HFFc6 (cell line): ENCODE data around the gene CTLA4. TPM values are rescaled to one million over a fixed set of nuclear protein-coding genes. Genes with fewer than 3 reads are reported as not detected.
A peak's percentile ranks its signal among the peaks of the same experiment; 100 is the strongest.

ENCODE experiments used
- DNase-seq: peaks from one replicate; pipeline ENCODE4 v3.0.0-alpha.2; 2018
- H3K27ac Mint-ChIP-seq: 2 replicates; pipeline ENCODE4 v1.8.0; 2020; ENCODE audit warnings: mild to moderate bottlenecking, mixed read lengths
- H3K27me3 Mint-ChIP-seq: 2 replicates; pipeline ENCODE4 v1.8.0; 2021; ENCODE audit warnings: mild to moderate bottlenecking, moderate library complexity, mixed read lengths; ENCODE audit not compliant: insufficient read depth
- H3K36me3 Mint-ChIP-seq: 2 replicates; pipeline ENCODE4 v1.8.0; 2021; ENCODE audit warnings: low read depth, mixed read lengths
- H3K4me1 Mint-ChIP-seq: 2 replicates; pipeline ENCODE4 v1.8.0; 2020; ENCODE audit warnings: low read depth, mixed read lengths
- H3K4me3 Mint-ChIP-seq: 2 replicates; pipeline ENCODE4 v1.8.0; 2020; ENCODE audit warnings: mild to moderate bottlenecking, moderate library complexity, mixed read lengths
- H3K9me3 Mint-ChIP-seq: 2 replicates; pipeline ENCODE4 v1.8.0; 2020; ENCODE audit warnings: mild to moderate bottlenecking, mixed read lengths
- total RNA-seq, 6 experiments: library from RNA; stranded (reverse); fragmentation: NEBNext Ultra II Directional; extraction: Animal tissue kit (Norgen Biotek cat#: 25700); gene quantifications; 2 replicates in 1 of 6; 3 replicates in 5 of 6; pipeline ENCODE4 v1.2.3, GENCODE V29; 2021
- TF ChIP-seq, protein P1 (sequence below): fragments of 200-600 bp; sonication (generic); IDR thresholded peaks from 2 replicates; pipeline ENCODE4 v1.5.0; 2021; ENCODE audit warnings: antibody characterized with exemption, mild to moderate bottlenecking

Gene CTLA4
- total RNA-seq, 6 experiments from 2014 or later: not detected

DNA sequence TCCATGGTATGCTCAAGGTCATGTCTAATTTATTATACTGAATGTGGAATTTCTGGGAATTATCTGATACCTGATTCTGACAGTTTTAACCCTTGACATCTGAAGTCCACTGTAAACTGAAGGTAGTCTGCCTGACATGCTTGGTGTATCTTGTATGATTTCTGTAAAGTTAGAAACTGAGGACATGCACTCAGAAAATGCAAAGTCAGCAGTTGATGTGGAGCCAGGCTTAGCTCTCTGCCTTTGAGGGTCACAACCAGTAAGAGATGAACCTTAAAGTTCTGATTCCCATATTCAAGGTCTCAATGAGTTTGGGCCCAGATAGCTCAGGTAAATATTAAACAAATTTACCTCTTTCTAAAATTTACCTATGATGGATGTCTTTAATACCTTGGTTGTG lies 12.3 kb upstream of the CTLA4 start:
- Mint-ChIP-seq H3K9me3 (no peaks in the 10 kb centered on the region), H3K27me3 (peaks cover 23% of the 10 kb centered on the region), H3K27ac (no peak overlapping the region), H3K4me3 (no peak overlapping the region), H3K36me3 (no peaks in the 10 kb centered on the region), H3K4me1 (no peaks in the 10 kb centered on the region)
- no peak for DNase-seq
- TF ChIP-seq, protein P1, sequence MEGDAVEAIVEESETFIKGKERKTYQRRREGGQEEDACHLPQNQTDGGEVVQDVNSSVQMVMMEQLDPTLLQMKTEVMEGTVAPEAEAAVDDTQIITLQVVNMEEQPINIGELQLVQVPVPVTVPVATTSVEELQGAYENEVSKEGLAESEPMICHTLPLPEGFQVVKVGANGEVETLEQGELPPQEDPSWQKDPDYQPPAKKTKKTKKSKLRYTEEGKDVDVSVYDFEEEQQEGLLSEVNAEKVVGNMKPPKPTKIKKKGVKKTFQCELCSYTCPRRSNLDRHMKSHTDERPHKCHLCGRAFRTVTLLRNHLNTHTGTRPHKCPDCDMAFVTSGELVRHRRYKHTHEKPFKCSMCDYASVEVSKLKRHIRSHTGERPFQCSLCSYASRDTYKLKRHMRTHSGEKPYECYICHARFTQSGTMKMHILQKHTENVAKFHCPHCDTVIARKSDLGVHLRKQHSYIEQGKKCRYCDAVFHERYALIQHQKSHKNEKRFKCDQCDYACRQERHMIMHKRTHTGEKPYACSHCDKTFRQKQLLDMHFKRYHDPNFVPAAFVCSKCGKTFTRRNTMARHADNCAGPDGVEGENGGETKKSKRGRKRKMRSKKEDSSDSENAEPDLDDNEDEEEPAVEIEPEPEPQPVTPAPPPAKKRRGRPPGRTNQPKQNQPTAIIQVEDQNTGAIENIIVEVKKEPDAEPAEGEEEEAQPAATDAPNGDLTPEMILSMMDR: no peak

DNA sequence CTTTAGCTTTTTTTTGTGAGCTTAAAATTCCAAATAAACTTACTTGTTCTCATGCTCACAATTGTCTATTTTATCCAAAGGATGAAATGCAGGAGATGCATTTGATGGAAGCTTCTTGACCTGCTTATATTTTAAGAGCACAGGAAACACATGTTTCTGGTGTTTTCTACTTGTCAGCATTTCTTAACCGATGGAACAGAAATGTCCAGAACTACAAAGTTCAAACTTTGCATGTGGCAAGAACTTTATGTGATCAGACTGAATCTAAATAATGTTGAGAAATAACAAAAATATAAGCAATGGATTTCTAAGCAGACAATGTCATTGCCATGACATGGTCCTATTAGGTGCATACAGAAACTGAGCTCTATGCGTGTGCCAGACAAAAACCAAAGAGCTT lies 9.9 kb upstream of the CTLA4 start:
- Mint-ChIP-seq H3K27me3 (peaks cover 13% of the 10 kb centered on the region), H3K4me1 (no peaks in the 10 kb centered on the region), H3K9me3 (no peaks in the 10 kb centered on the region), H3K27ac (no peak overlapping the region), H3K36me3 (no peaks in the 10 kb centered on the region), H3K4me3 (no peak overlapping the region)
- TF ChIP-seq, protein P1: no peak
- no peak for DNase-seq

DNA sequence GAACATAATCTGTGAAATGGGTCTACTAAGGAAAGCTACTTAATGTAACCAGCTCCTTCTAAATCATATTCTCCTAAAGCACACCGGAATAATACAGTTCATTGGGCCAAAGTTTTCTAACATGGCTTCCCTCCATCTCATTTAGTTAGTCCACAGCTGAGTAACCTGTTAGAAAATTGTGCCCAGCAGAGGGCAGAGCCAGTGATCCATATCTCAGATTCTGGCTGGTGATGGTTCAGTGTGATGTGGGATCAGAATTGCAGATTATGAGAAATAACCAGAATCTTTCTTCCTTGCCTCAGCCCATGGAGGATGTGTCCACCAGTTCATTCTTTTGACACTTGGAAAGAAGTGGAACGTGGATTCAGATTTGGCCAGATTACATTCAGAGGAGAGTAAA lies 9.4 kb upstream of the CTLA4 start:
- Mint-ChIP-seq H3K4me3 (no peak overlapping the region), H3K27ac (no peak overlapping the region), H3K4me1 (no peaks in the 10 kb centered on the region), H3K9me3 (no peaks in the 10 kb centered on the region), H3K27me3 (peaks cover 11% of the 10 kb centered on the region), H3K36me3 (no peaks in the 10 kb centered on the region)
- DNase-seq: no peak
- TF ChIP-seq, protein P1: 0 out of 2 replicates have a peak, but pooled peaks have one; percentile 21

DNA sequence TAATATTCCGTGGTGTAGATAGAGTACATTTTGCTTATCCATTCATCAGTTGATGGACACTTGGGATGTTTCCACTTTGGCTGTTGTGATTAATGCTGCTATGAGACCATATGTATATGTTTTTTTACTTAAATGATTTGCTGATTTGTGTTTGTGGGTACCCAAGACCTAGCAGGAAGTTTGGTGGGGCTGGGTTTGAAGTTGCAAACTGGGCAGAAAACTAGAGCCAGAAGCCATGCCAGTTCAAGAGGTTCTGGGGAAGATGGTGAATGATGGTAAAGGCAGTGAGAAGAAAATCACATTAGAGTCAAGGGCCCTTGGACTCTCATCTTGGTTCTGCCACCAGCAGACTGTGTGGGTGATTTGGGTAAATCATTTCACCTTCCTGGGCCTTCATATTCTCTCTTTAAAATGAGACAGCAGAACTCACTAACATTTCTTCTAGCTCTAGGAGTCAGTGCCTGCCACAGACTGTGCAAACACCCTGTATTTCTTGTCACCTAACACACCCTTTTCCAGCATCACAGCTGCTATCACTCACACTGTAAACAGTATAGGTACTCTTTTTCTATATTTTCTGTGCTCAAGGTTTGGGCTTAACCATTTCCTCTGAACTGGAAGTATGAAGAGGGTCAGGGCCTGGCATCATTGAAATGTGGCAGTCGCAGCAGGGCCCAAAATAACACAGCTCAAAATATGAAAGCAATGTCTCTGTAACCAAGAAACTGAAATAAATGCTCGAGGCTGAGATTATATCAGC lies 8.4 kb upstream of the CTLA4 start:
- no peak for DNase-seq
- H3K4me1 Mint-ChIP-seq: no peaks in the 10 kb centered on the region
- no peaks in the 10 kb centered on the region for H3K9me3 Mint-ChIP-seq
- H3K4me3 Mint-ChIP-seq: no peak overlapping the region
- peaks cover 7% of the 10 kb centered on the region for H3K27me3 Mint-ChIP-seq
- no peak overlapping the region for H3K27ac Mint-ChIP-seq
- no peaks in the 10 kb centered on the region for H3K36me3 Mint-ChIP-seq
- TF ChIP-seq, protein P1: no peak

DNA sequence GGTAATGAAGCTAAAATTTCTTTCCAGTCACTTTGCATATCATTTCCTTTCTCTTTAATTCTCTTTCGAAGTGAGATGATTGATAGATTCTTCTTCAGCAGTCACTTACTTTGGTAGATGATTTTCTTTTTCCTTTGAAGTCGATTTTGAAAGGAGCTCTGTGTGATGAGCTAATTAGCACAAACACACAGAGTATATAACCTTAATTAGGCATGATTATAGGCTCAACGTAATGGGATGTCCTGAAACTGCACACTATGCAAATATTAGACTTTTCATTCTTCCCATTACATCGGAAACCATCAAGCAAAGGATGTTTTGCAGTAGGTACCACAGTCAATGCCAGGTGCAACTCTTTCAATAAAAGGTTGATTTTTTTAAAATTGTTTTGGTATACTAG lies 6.4 kb upstream of the CTLA4 start:
- no peaks in the 10 kb centered on the region for H3K9me3 Mint-ChIP-seq
- TF ChIP-seq, protein P1: no peak
- peaks cover 11% of the 10 kb centered on the region for H3K27me3 Mint-ChIP-seq
- no peak for DNase-seq
- H3K4me1 Mint-ChIP-seq: no peaks in the 10 kb centered on the region
- no peak overlapping the region for H3K4me3 Mint-ChIP-seq
- H3K36me3 Mint-ChIP-seq: no peaks in the 10 kb centered on the region
- H3K27ac Mint-ChIP-seq: no peak overlapping the region
